GM12878 (cell line): ENCODE data around the gene C11orf16. TPM values are rescaled to one million over a fixed set of nuclear protein-coding genes. Genes with fewer than 3 reads are reported as not detected.

Experiments used
- ATAC-seq: fragments of 200-7000 bp; cut with Tn5 transposase; 3 replicates; pipeline ENCODE4 v1.9.1; 2020; ENCODE audit warnings: mild to moderate bottlenecking, moderate library complexity
- BruUV-seq: library from RNA; stranded (reverse); fragments of 400-500 nt; replicated peaks from 2 replicates; lab custom pipeline; 2021; lab: Mats Ljungman, UMichigan
- CTCF ChIA-PET: fragments of 300-600 bp; sonication (Branson Sonifier 250); formaldehyde crosslinking; extraction: SDS; loops from one replicate; lab custom pipeline; 2021; ENCODE audit warnings: inconsistent platforms; lab: Yijun Ruan, JAX
- POLR2A ChIA-PET: fragments of 350-600 bp; formaldehyde crosslinking; extraction: SDS; loops from one replicate; lab custom pipeline; 2021; ENCODE audit warnings: inconsistent platforms; lab: Charles Lee
- RAD21 ChIA-PET: fragments of 300-600 bp; sonication (Branson Sonifier 250); formaldehyde crosslinking; loops from one replicate; lab custom pipeline; 2023; ENCODE audit warnings: antibody characterized with exemption; ENCODE audit not compliant: unreplicated experiment; lab: Charles Lee
- SMC1A ChIA-PET: fragments of 300-600 bp; sonication (Branson Sonifier 250); formaldehyde crosslinking; loops from one replicate; lab custom pipeline; 2023; ENCODE audit not compliant: unreplicated experiment, uncharacterized antibody; lab: Charles Lee
- DNase-seq: peaks from one replicate; pipeline ENCODE4 v3.0.0-alpha.2; 2011; ENCODE audit warnings: low read depth, low spot score
- FAIRE-seq: peaks from 3 replicates; lab custom pipeline; 2011; peaks lifted over from hg19 to GRCh38; lab: Jason Lieb, UNC
- H2AFZ ChIP-seq: 2 replicates; pipeline ENCODE4 v1.6.0; 2011; ENCODE audit warnings: low read depth, low read length, control low read depth; ENCODE audit not compliant: control insufficient read depth
- H3K27ac ChIP-seq: 2 replicates; pipeline ENCODE4 v1.5.1; 2011; ENCODE audit warnings: control low read depth; ENCODE audit not compliant: control insufficient read depth, insufficient read depth
- H3K27me3 ChIP-seq, 2 experiments: replicated peaks in 1 of 2; 2 replicates each; pipeline versions ENCODE4 v1.6.0 to v1.6.1; 2011; ENCODE audit warnings: low read length in 1 of 2; ENCODE audit not compliant: control insufficient read depth in 2 of 2, insufficient read depth in 2 of 2
- H3K36me3 ChIP-seq, 2 experiments: 2 replicates each; pipeline ENCODE4 v1.5.1; 2011; ENCODE audit warnings: low read length in 1 of 2; ENCODE audit not compliant: control insufficient read depth in 2 of 2, insufficient read depth in 2 of 2
- H3K4me1 ChIP-seq: 2 replicates; pipeline ENCODE4 v1.6.1; 2011; ENCODE audit warnings: mild to moderate bottlenecking, low read length, moderate library complexity, mixed read lengths; ENCODE audit not compliant: control insufficient read depth, insufficient read depth
- H3K4me2 ChIP-seq: 2 replicates; pipeline ENCODE4 v1.6.0; 2011; ENCODE audit warnings: control low read depth; ENCODE audit not compliant: control insufficient read depth, insufficient read depth
- H3K4me3 ChIP-seq: fragments of 200-600 bp; sonication (generic); 2 replicates; pipeline ENCODE4 v1.5.1; 2016
- H3K79me2 ChIP-seq: 2 replicates; pipeline ENCODE4 v1.6.0; 2011; ENCODE audit warnings: low read length; ENCODE audit not compliant: control insufficient read depth, insufficient read depth
- H3K9ac ChIP-seq: 2 replicates; pipeline ENCODE4 v1.8.0; 2011; ENCODE audit warnings: low read length, control low read depth, mixed read lengths; ENCODE audit not compliant: control insufficient read depth, insufficient read depth
- H3K9me3 ChIP-seq: replicated peaks from 3 replicates; pipeline ENCODE4 v1.5.1; 2011; ENCODE audit warnings: mild to moderate bottlenecking, low read length; ENCODE audit not compliant: control insufficient read depth, insufficient read depth
- H4K20me1 ChIP-seq: 2 replicates; pipeline ENCODE4 v1.6.0; 2011; ENCODE audit not compliant: control insufficient read depth, insufficient read depth
- BCLAF1 ChIP-seq: fragments of 450-650 bp; IDR thresholded peaks from 2 replicates; pipeline ENCODE4 v1.6.1; 2017; ENCODE audit warnings: antibody characterized with exemption, mild to moderate bottlenecking, moderate library complexity
- BMI1 ChIP-seq: fragments of 450-650 bp; IDR thresholded peaks from 2 replicates; pipeline ENCODE4 v1.6.1; 2016; ENCODE audit warnings: mild to moderate bottlenecking, moderate library complexity, borderline replicate concordance
- CEBPZ ChIP-seq: fragments of 150-350 bp; IDR thresholded peaks from 2 replicates; pipeline ENCODE4 v1.6.1; 2016; ENCODE audit warnings: low read depth, low read length
- CREM ChIP-seq: IDR thresholded peaks from 2 replicates; pipeline ENCODE4 v1.6.1; 2014; ENCODE audit warnings: antibody characterized with exemption, low read depth
- HDAC6 ChIP-seq: fragments of 200-600 bp; sonication (generic); IDR thresholded peaks from one replicate; pipeline ENCODE4 v1.8.0; 2017; ENCODE audit warnings: antibody characterized with exemption; ENCODE audit not compliant: unreplicated experiment
- MEF2A ChIP-seq: IDR thresholded peaks from 2 replicates; pipeline ENCODE4 v1.6.1; 2011; ENCODE audit warnings: low read depth, mild to moderate bottlenecking, low read length, moderate library complexity; ENCODE audit not compliant: insufficient read depth
- NKRF ChIP-seq: fragments of 450-650 bp; conservative IDR thresholded peaks from 2 replicates; pipeline ENCODE4 v1.6.1; 2017; ENCODE audit warnings: mild to moderate bottlenecking, moderate library complexity
- PBX3 ChIP-seq: IDR thresholded peaks from 2 replicates; pipeline ENCODE4 v1.6.1; 2011; ENCODE audit warnings: mild to moderate bottlenecking, low read depth, low read length, moderate library complexity; ENCODE audit not compliant: insufficient replicate concordance
- YY1 ChIP-seq: IDR thresholded peaks from 2 replicates; pipeline ENCODE4 v1.6.1; 2011; ENCODE audit warnings: low read depth, mild to moderate bottlenecking, low read length
- ZNF217 ChIP-seq: fragments of 450-650 bp; IDR thresholded peaks from 2 replicates; pipeline ENCODE4 v1.6.1; 2017; ENCODE audit warnings: antibody characterized with exemption, mild to moderate bottlenecking
- WGBS: methylation state at CpG from one replicate; pipeline ENCODE4 v1.1.6; 2016; ENCODE audit warnings: low lambda C conversion rate; ENCODE audit not compliant: insufficient replicate concordance, insufficient coverage; ENCODE audit errors: missing lambda C conversion rate; 5-methylcytosine and 5-hydroxymethylcytosine counted together
- in situ Hi-C: fragments of 300-500 bp; cut with MboI; formaldehyde crosslinking; loops from 9 replicates; pipeline ENCODE4 v1.14.3; 2018; ENCODE audit warnings: mixed read lengths
- intact Hi-C: fragments of 100-400 bp; cut with micrococcal nuclease; formaldehyde crosslinking; loops from one replicate; pipeline ENCODE4 v1.14.2; 2022; ENCODE audit not compliant: unreplicated experiment
- polyA plus RNA-seq, 11 experiments: library from polyadenylated mRNA; depleted of rRNA in 4 of 11; unstranded in 6 of 11; stranded (reverse) in 5 of 11; fragments of >200 nt; fragmentation: Nextera tagmentation in 4 of 11; fragmentation: Illumina TruSeq in 1 of 11; extraction: Ambion mirVana in 4 of 11; extraction: Trizol in 1 of 11; gene quantifications; 1 replicate in 1 of 11; 2 replicates in 10 of 11; pipeline versions ENCODE4 v1.2.1 to v1.2.3, GENCODE V29; 2011 to 2016; ENCODE audit warnings: inconsistent platforms in 2 of 11, missing spikeins in 2 of 11, low read depth in 1 of 11
- total RNA-seq, 4 experiments: library from RNA; depleted of rRNA in 3 of 4; stranded (reverse); fragments of >200 nt in 3 of 4; fragmentation: Illumina TruSeq in 1 of 4; extraction: Trizol in 1 of 4; gene quantifications; 2 replicates each; pipeline versions ENCODE4 v1.2.1 to v1.2.3, GENCODE V29; 2013 to 2021

C11orf16 gene
- total and polyA plus RNA-seq, 10 of the 15 experiments (the other 5 are each of a cell fraction or from before 2014, with no cell fraction given), result 0.05 to 0.39 (median 0.32) TPM; not detected in 7

- Histone ChIP-seq H2AFZ (no peak overlapping the region), H3K9me3 (no peaks in the 10 kb centered on the region), H3K9ac (no peak overlapping the region), H3K4me3 (no peak overlapping the region), H3K27ac (no peak overlapping the region), H3K4me2 (no peak overlapping the region), H3K27me3 (no peaks in the 10 kb centered on the region), H4K20me1 (no peaks in the 10 kb centered on the region), H3K4me1 (no peaks in the 10 kb centered on the region), H3K36me3 (peaks cover 0 to 2% of the 10 kb centered on the region in 2 experiments; a peak in 2 of 4 replicates), H3K79me2 (no peaks in the 10 kb centered on the region)
- DNase-seq (no peak), FAIRE-seq (no peak), ATAC-seq (no peak)
- in situ Hi-C loops, result no loop called here
- ChIA-PET POLR2A (no interaction called here), RAD21 (no interaction called here), SMC1A (no interaction called here), CTCF (interaction anchor here (0.7 to 1.7 kb wide), 2 partner anchors 210 to 1342 kb away, joined by 3 read pairs; no protein-coding TSS in a partner anchor)
- intact Hi-C loops, result no loop called here
- BruUV-seq, result no TSS peak
- WGBS, result 81% methylated on average over 5 of the region's 5 CpGs
- TF ChIP-seq BMI1 (no peak), PBX3 (no peak), CREM (no peak), ZNF217 (no peak), BCLAF1 (no peak), CEBPZ (no peak), YY1 (no peak), MEF2A (no peak), NKRF (no peak), HDAC6 (no peak)
Observed at GRCh38 chr11:8927233-8927632, 5.5 kb downstream of the C11orf16 start.
